ENCODE results near the gene MICB. TPM values are rescaled to one million over a fixed set of nuclear protein-coding genes. Genes with fewer than 3 reads are reported as not detected.
"Not testable (repeated sequence)": the region's sequence is repeated elsewhere in the genome, so short reads cannot be mapped to it uniquely, and the experiment has no call there.

The MICB gene
- total RNA-seq, 4 donors from 2014 or later, result 1.7 to 4.8 (median 2.0) TPM

DNA sequence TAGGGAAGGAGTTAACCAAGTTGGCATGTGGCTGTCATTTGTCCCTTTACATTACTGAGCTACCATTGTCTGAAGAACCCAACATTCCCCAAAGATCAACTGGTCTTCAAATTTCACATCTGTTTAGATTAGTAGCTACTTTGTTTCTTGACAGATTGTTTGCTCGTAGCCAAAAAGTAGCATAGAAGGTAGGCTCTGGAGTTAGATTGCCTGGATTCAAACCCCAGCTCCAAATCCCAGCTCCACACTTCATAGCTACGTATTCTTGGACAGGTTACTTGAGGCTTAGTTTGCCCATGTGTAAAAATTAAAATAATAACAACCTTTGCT, 50.6 kb downstream of the MICB start:
- peaks cover 0 to 44% of the 10 kb centered on the region in 2 donors for H3K36me3 ChIP-seq
- no peak for ATAC-seq
- H3K4me3 ChIP-seq, result peak overlapping the region in 1 of 2 donors; percentile 51
- TF ChIP-seq, protein P1, sequence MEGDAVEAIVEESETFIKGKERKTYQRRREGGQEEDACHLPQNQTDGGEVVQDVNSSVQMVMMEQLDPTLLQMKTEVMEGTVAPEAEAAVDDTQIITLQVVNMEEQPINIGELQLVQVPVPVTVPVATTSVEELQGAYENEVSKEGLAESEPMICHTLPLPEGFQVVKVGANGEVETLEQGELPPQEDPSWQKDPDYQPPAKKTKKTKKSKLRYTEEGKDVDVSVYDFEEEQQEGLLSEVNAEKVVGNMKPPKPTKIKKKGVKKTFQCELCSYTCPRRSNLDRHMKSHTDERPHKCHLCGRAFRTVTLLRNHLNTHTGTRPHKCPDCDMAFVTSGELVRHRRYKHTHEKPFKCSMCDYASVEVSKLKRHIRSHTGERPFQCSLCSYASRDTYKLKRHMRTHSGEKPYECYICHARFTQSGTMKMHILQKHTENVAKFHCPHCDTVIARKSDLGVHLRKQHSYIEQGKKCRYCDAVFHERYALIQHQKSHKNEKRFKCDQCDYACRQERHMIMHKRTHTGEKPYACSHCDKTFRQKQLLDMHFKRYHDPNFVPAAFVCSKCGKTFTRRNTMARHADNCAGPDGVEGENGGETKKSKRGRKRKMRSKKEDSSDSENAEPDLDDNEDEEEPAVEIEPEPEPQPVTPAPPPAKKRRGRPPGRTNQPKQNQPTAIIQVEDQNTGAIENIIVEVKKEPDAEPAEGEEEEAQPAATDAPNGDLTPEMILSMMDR (IDR thresholded peaks at IDR 0.05), result no peak
- TF ChIP-seq EP300 (IDR thresholded peaks at IDR 0.05) (no peak), POLR2A (IDR thresholded peaks at IDR 0.05) (no peak), POLR2AphosphoS5 (IDR thresholded peaks at IDR 0.05) (no peak)
- 69 to 75% methylated on average over 2 of the region's 2 CpGs for WGBS, 2 donors (ENCODE audit: low coverage in 1 of 2)
- peak overlapping the region in 3 of 4 donors; percentile 80 to 88 (median 85) for H3K27ac ChIP-seq
- no peaks in the 10 kb centered on the region for H3K9me3 ChIP-seq
- no peaks in the 10 kb centered on the region for H3K27me3 ChIP-seq
- peaks cover 4 to 43% (median 12%) of the 10 kb centered on the region in 3 donors for H3K4me1 ChIP-seq

DNA sequence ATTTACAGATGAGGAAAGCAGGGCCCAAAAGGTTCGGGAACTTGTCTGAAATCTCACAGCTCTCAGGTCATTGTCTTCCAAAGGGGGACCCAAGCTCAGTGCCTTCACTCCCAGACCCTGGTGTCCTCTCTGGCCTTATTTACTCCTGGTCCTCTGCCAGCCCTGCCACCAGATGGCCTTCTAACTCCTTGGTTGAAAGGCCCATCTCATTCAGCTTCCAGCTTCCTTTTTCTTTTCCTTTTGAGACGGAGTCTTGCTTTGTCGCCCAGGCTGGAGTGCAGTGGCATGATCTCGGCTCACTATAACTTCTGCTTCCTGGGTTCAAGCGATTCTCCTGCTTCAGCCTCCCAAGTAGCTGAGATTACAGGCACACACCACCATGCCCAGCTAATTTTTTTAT, 53.4 kb downstream of the MICB start:
- ATAC-seq, H3K27me3 ChIP-seq, H3K27ac ChIP-seq, H3K9me3 ChIP-seq, H3K4me3 ChIP-seq: not testable (repeated sequence)
- peaks cover 0 to 63% of the 10 kb centered on the region in 2 donors for H3K36me3 ChIP-seq
- WGBS, 2 donors (ENCODE audit: low coverage in 1 of 2), result 52 to 67% methylated on average over 1 to 5 of the region's 5 CpGs
- H3K4me1 ChIP-seq, result peaks cover 4 to 38% (median 8%) of the 10 kb centered on the region in 3 donors
- TF ChIP-seq, protein P1 (IDR thresholded peaks at IDR 0.05), result peak in 1 of 4 experiments; percentile 32

GRCh38 chr6:31556307-31556706, 58.4 kb downstream of the MICB start:
- no peaks in the 10 kb centered on the region for H3K9me3 ChIP-seq
- H3K27ac ChIP-seq, result no peak overlapping the region
- 50% methylated on average over 1 of the region's 3 CpGs; no CpG with 5 or more reads in 1 of the 2 donors for WGBS, 2 donors (ENCODE audit: low coverage in 1 of 2)
- peaks cover 0 to 42% (median 0%) of the 10 kb centered on the region in 3 donors for H3K4me1 ChIP-seq
- no peak for ATAC-seq
- H3K4me3 ChIP-seq, result no peak overlapping the region
- H3K36me3 ChIP-seq, result peaks cover 0 to 87% of the 10 kb centered on the region in 2 donors
- TF ChIP-seq, protein P1 (IDR thresholded peaks at IDR 0.05), result no peak
- no peak for TF ChIP-seq POLR2AphosphoS5 (IDR thresholded peaks at IDR 0.05)
- TF ChIP-seq EP300 (IDR thresholded peaks at IDR 0.05), result no peak
- TF ChIP-seq POLR2A (IDR thresholded peaks at IDR 0.05), result no peak
- no peaks in the 10 kb centered on the region for H3K27me3 ChIP-seq

GRCh38 chr6:31557443-31558317, 59.7 kb downstream of the MICB start:
- Histone ChIP-seq H3K27ac (peak overlapping the region in 1 of 4 donors; percentile 56), H3K4me1 (peaks cover 0 to 39% (median 0%) of the 10 kb centered on the region in 3 donors), H3K36me3 (peaks cover 0 to 77% of the 10 kb centered on the region in 2 donors), H3K4me3 (no peak overlapping the region), H3K27me3 (no peaks in the 10 kb centered on the region), H3K9me3 (no peaks in the 10 kb centered on the region)
- TF ChIP-seq, protein P1 (IDR thresholded peaks at IDR 0.05), result no peak
- TF ChIP-seq POLR2A (IDR thresholded peaks at IDR 0.05) (no peak), EP300 (IDR thresholded peaks at IDR 0.05) (no peak), POLR2AphosphoS5 (IDR thresholded peaks at IDR 0.05) (no peak)
- ATAC-seq, result no peak
- 39 to 100% methylated on average over 3 of the region's 24 CpGs for WGBS, 2 donors (ENCODE audit: low coverage in 1 of 2)

GRCh38 chr6:31558318-31558625, 60.3 kb downstream of the MICB start:
- peak overlapping the region in 1 of 4 donors; percentile 56 for H3K27ac ChIP-seq
- H3K4me3 ChIP-seq, result no peak overlapping the region
- H3K36me3 ChIP-seq, result peaks cover 0 to 72% of the 10 kb centered on the region in 2 donors
- no peak for ATAC-seq
- no peak for TF ChIP-seq POLR2A (IDR thresholded peaks at IDR 0.05)
- TF ChIP-seq POLR2AphosphoS5 (IDR thresholded peaks at IDR 0.05), result no peak
- TF ChIP-seq, protein P1 (IDR thresholded peaks at IDR 0.05), result no peak
- TF ChIP-seq EP300 (IDR thresholded peaks at IDR 0.05), result no peak
- peaks cover 0 to 39% (median 0%) of the 10 kb centered on the region in 3 donors for H3K4me1 ChIP-seq
- no CpG with 5 or more reads among the region's 8 CpGs for WGBS, 2 donors (ENCODE audit: low coverage in 1 of 2)
- no peaks in the 10 kb centered on the region for H3K9me3 ChIP-seq
- no peaks in the 10 kb centered on the region for H3K27me3 ChIP-seq

Data from gastroesophageal sphincter (tissue), 4 donors.